Measurements from ENCODE around the gene CYFIP1.
A peak's percentile ranks its signal among the peaks of the same experiment; 100 is the strongest.

CYFIP1 gene

GRCh38 chr15:22845289-22845900 lies 134.8 kb downstream of the CYFIP1 start:
- in situ Hi-C loops (cut with MboI; ENCODE audit: low pct_unique_long_range_greater_than_20kb, low sequenced_read_pairs, unreplicated experiment) = no loop called here
- no peak for DNase-seq (ENCODE audit: low spot score)
- no peak for TF ChIP-seq CTCF (IDR thresholded peaks at IDR 0.05; ENCODE audit: extremely low read depth, insufficient read depth, missing control alignments)

GRCh38 chr15:22844421-22845288 lies 135.5 kb downstream of the CYFIP1 start:
- TF ChIP-seq CTCF (IDR thresholded peaks at IDR 0.05; ENCODE audit: extremely low read depth, insufficient read depth, missing control alignments) = no peak
- in situ Hi-C loops (cut with MboI; ENCODE audit: low pct_unique_long_range_greater_than_20kb, low sequenced_read_pairs, unreplicated experiment) = no loop called here
- DNase-seq (ENCODE audit: low spot score) = no peak

GRCh38 chr15:22839046-22839695 lies 141.0 kb downstream of the CYFIP1 start:
- in situ Hi-C loops (cut with MboI; ENCODE audit: low pct_unique_long_range_greater_than_20kb, low sequenced_read_pairs, unreplicated experiment) = no loop called here
- TF ChIP-seq CTCF (IDR thresholded peaks at IDR 0.05; ENCODE audit: extremely low read depth, insufficient read depth, missing control alignments) = no peak
- peak; percentile 37 for DNase-seq (ENCODE audit: low spot score)

GRCh38 chr15:22838292-22839042 lies 141.7 kb downstream of the CYFIP1 start, which contains the start of gene NIPA2:
Gene NIPA2 (plus strand): TSS chr15:22838666. CDS start chr15:22851732, 13,066 bp downstream.
- peak; percentile 96 for DNase-seq (ENCODE audit: low spot score)
- in situ Hi-C loops (cut with MboI; ENCODE audit: low pct_unique_long_range_greater_than_20kb, low sequenced_read_pairs, unreplicated experiment) = no loop called here
- TF ChIP-seq CTCF (IDR thresholded peaks at IDR 0.05; ENCODE audit: extremely low read depth, insufficient read depth, missing control alignments) = peak; percentile 9

- DNase-seq (ENCODE audit: low spot score) = no peak
- in situ Hi-C loops (cut with MboI; ENCODE audit: low pct_unique_long_range_greater_than_20kb, low sequenced_read_pairs, unreplicated experiment) = no loop called here
- no peak for TF ChIP-seq CTCF (IDR thresholded peaks at IDR 0.05; ENCODE audit: extremely low read depth, insufficient read depth, missing control alignments)
These were observed 148.7 kb downstream of the CYFIP1 start for GRCh38 chr15:22831473-22831872.

GRCh38 chr15:22827125-22827524 lies 153.0 kb downstream of the CYFIP1 start:
- in situ Hi-C loops (cut with MboI; ENCODE audit: low pct_unique_long_range_greater_than_20kb, low sequenced_read_pairs, unreplicated experiment) = no loop called here
- DNase-seq (ENCODE audit: low spot score) = no peak
- no peak for TF ChIP-seq CTCF (IDR thresholded peaks at IDR 0.05; ENCODE audit: extremely low read depth, insufficient read depth, missing control alignments)
